ENCODE data around the gene NID2.

GRCh38 chr14:52061890-52062289 lies 7.0 kb downstream of the NID2 start:
- no peak for TF ChIP-seq ESRRA (IDR thresholded peaks at IDR 0.05; ENCODE audit: low read length)
- TF ChIP-seq, protein P1, sequence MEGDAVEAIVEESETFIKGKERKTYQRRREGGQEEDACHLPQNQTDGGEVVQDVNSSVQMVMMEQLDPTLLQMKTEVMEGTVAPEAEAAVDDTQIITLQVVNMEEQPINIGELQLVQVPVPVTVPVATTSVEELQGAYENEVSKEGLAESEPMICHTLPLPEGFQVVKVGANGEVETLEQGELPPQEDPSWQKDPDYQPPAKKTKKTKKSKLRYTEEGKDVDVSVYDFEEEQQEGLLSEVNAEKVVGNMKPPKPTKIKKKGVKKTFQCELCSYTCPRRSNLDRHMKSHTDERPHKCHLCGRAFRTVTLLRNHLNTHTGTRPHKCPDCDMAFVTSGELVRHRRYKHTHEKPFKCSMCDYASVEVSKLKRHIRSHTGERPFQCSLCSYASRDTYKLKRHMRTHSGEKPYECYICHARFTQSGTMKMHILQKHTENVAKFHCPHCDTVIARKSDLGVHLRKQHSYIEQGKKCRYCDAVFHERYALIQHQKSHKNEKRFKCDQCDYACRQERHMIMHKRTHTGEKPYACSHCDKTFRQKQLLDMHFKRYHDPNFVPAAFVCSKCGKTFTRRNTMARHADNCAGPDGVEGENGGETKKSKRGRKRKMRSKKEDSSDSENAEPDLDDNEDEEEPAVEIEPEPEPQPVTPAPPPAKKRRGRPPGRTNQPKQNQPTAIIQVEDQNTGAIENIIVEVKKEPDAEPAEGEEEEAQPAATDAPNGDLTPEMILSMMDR (IDR thresholded peaks at IDR 0.05 in 2 of 3, conservative IDR thresholded peaks at IDR 0.05 in 1 of 3; ENCODE audit: control insufficient read depth in 2 of 3, extremely low read depth in 1 of 3, insufficient read depth in 1 of 3, low read depth in 3 of 3, low read length in 3 of 3) = no peak
- TF ChIP-seq ZZZ3 (IDR thresholded peaks at IDR 0.05; ENCODE audit: control insufficient read depth, insufficient read length, low read depth) = no peak
- no peak for TF ChIP-seq POLR2A (IDR thresholded peaks at IDR 0.05; ENCODE audit: low read depth, low read length)
- no peak for TF ChIP-seq CREM (IDR thresholded peaks at IDR 0.05; ENCODE audit: low read depth)
- TF ChIP-seq EP300 (IDR thresholded peaks at IDR 0.05; ENCODE audit: borderline replicate concordance in 1 of 2, control insufficient read depth in 1 of 2, low read depth in 2 of 2, low read length in 2 of 2) = no peak
- TF ChIP-seq NRF1 (conservative IDR thresholded peaks at IDR 0.05; ENCODE audit: low read depth, low read length) = no peak
- TF ChIP-seq, protein P2, sequence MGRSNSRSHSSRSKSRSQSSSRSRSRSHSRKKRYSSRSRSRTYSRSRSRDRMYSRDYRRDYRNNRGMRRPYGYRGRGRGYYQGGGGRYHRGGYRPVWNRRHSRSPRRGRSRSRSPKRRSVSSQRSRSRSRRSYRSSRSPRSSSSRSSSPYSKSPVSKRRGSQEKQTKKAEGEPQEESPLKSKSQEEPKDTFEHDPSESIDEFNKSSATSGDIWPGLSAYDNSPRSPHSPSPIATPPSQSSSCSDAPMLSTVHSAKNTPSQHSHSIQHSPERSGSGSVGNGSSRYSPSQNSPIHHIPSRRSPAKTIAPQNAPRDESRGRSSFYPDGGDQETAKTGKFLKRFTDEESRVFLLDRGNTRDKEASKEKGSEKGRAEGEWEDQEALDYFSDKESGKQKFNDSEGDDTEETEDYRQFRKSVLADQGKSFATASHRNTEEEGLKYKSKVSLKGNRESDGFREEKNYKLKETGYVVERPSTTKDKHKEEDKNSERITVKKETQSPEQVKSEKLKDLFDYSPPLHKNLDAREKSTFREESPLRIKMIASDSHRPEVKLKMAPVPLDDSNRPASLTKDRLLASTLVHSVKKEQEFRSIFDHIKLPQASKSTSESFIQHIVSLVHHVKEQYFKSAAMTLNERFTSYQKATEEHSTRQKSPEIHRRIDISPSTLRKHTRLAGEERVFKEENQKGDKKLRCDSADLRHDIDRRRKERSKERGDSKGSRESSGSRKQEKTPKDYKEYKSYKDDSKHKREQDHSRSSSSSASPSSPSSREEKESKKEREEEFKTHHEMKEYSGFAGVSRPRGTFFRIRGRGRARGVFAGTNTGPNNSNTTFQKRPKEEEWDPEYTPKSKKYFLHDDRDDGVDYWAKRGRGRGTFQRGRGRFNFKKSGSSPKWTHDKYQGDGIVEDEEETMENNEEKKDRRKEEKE (IDR thresholded peaks at IDR 0.05) = no peak
- TF ChIP-seq, protein P3, sequence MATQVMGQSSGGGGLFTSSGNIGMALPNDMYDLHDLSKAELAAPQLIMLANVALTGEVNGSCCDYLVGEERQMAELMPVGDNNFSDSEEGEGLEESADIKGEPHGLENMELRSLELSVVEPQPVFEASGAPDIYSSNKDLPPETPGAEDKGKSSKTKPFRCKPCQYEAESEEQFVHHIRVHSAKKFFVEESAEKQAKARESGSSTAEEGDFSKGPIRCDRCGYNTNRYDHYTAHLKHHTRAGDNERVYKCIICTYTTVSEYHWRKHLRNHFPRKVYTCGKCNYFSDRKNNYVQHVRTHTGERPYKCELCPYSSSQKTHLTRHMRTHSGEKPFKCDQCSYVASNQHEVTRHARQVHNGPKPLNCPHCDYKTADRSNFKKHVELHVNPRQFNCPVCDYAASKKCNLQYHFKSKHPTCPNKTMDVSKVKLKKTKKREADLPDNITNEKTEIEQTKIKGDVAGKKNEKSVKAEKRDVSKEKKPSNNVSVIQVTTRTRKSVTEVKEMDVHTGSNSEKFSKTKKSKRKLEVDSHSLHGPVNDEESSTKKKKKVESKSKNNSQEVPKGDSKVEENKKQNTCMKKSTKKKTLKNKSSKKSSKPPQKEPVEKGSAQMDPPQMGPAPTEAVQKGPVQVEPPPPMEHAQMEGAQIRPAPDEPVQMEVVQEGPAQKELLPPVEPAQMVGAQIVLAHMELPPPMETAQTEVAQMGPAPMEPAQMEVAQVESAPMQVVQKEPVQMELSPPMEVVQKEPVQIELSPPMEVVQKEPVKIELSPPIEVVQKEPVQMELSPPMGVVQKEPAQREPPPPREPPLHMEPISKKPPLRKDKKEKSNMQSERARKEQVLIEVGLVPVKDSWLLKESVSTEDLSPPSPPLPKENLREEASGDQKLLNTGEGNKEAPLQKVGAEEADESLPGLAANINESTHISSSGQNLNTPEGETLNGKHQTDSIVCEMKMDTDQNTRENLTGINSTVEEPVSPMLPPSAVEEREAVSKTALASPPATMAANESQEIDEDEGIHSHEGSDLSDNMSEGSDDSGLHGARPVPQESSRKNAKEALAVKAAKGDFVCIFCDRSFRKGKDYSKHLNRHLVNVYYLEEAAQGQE (IDR thresholded peaks at IDR 0.05; ENCODE audit: low read depth, low read length) = no peak

All from GM12878 (cell line).